ENCODE data around the gene ZMYND10. TPM values are rescaled to one million over a fixed set of nuclear protein-coding genes. Genes with fewer than 3 reads are reported as not detected.

ZMYND10 gene
- total RNA-seq, 1 donor, result 2.9 TPM

GRCh38 chr3:50298836-50299637, 46.5 kb downstream of the ZMYND10 start, which contains the start of the genes HYAL3 and NAA80:
TSS of gene HYAL3 (minus strand) at chr3:50299405. CDS start at chr3:50295602, 3,803 bp downstream.
TSS of gene NAA80 (minus strand) at chr3:50299405. CDS start at chr3:50297463, 1,942 bp downstream.
- TF ChIP-seq, protein P1, sequence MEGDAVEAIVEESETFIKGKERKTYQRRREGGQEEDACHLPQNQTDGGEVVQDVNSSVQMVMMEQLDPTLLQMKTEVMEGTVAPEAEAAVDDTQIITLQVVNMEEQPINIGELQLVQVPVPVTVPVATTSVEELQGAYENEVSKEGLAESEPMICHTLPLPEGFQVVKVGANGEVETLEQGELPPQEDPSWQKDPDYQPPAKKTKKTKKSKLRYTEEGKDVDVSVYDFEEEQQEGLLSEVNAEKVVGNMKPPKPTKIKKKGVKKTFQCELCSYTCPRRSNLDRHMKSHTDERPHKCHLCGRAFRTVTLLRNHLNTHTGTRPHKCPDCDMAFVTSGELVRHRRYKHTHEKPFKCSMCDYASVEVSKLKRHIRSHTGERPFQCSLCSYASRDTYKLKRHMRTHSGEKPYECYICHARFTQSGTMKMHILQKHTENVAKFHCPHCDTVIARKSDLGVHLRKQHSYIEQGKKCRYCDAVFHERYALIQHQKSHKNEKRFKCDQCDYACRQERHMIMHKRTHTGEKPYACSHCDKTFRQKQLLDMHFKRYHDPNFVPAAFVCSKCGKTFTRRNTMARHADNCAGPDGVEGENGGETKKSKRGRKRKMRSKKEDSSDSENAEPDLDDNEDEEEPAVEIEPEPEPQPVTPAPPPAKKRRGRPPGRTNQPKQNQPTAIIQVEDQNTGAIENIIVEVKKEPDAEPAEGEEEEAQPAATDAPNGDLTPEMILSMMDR (IDR thresholded peaks at IDR 0.05; ENCODE audit: extremely low read depth, low read depth, low read length), result no peak
- H3K4me1 ChIP-seq (ENCODE audit: insufficient read depth, low read length), result peaks cover 21% of the 10 kb centered on the region
- H3K79me2 ChIP-seq (ENCODE audit: insufficient read depth, low read length), result peaks cover 12% of the 10 kb centered on the region
- H3K9me3 ChIP-seq (ENCODE audit: low read depth, low read length), result no peaks in the 10 kb centered on the region
- no peaks in the 10 kb centered on the region for H3K27me3 ChIP-seq (ENCODE audit: insufficient read depth, low read length)
- no peaks in the 10 kb centered on the region for H3K36me3 ChIP-seq (ENCODE audit: insufficient read depth, low read length)
- peak within 1 kb of the TSS; percentile 86 for H3K4me2 ChIP-seq (ENCODE audit: insufficient read depth, low read length)
- peak within 1 kb of the TSS; percentile 85 for H3K27ac ChIP-seq (ENCODE audit: low read depth, low read length)
- peak; percentile 100 for DNase-seq (ENCODE audit: insufficient read length, low spot score, missing footprints)
- H4K20me1 ChIP-seq (ENCODE audit: insufficient read depth, low read length), result no peaks in the 10 kb centered on the region
- peak within 1 kb of the TSS; percentile 98 for H2AFZ ChIP-seq (ENCODE audit: low read length)
- peak within 1 kb of the TSS; percentile 78 for H3K4me3 ChIP-seq (ENCODE audit: insufficient read depth, low read length)

- H4K20me1 ChIP-seq (ENCODE audit: insufficient read depth, low read length), result no peaks in the 10 kb centered on the region
- H2AFZ ChIP-seq (ENCODE audit: low read length), result no peak overlapping the region
- TF ChIP-seq, protein P1 (IDR thresholded peaks at IDR 0.05; ENCODE audit: extremely low read depth, low read depth, low read length), result peak; percentile 32
- peak overlapping the region; percentile 86 for H3K4me2 ChIP-seq (ENCODE audit: insufficient read depth, low read length)
- no peaks in the 10 kb centered on the region for H3K9me3 ChIP-seq (ENCODE audit: low read depth, low read length)
- peaks cover 21% of the 10 kb centered on the region for H3K4me1 ChIP-seq (ENCODE audit: insufficient read depth, low read length)
- DNase-seq (ENCODE audit: insufficient read length, low spot score, missing footprints), result peak; percentile 92
- no peaks in the 10 kb centered on the region for H3K36me3 ChIP-seq (ENCODE audit: insufficient read depth, low read length)
- peak overlapping the region; percentile 78 for H3K4me3 ChIP-seq (ENCODE audit: insufficient read depth, low read length)
- no peaks in the 10 kb centered on the region for H3K27me3 ChIP-seq (ENCODE audit: insufficient read depth, low read length)
- H3K27ac ChIP-seq (ENCODE audit: low read depth, low read length), result peak overlapping the region; percentile 54
- H3K79me2 ChIP-seq (ENCODE audit: insufficient read depth, low read length), result peaks cover 12% of the 10 kb centered on the region
Measured at GRCh38 chr3:50297896-50298725, 47.4 kb downstream of the ZMYND10 start.

DNA sequence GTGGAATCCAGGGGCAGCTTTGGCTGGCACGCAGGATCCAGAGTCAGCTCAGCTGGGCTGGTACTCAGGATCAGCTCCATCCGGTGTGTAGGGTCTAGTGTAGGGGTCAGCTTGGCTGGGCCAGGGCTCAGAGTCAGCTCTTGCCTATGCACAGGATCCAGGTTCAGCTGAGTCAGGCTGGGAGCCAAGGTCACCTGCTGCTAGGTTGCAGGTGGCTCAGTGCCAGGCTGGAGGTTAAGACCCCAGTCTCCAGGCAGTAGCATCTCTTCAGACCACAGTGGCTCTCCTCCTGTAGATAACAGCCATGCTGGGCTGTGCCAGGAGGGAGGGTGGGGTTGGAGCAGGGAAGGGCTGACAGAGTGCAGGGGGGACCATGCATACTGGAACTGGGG, 48.2 kb downstream of the ZMYND10 start:
- no peak overlapping the region for H3K4me3 ChIP-seq (ENCODE audit: insufficient read depth, low read length)
- H3K9me3 ChIP-seq (ENCODE audit: low read depth, low read length), result no peaks in the 10 kb centered on the region
- DNase-seq (ENCODE audit: insufficient read length, low spot score, missing footprints), result no peak
- H3K79me2 ChIP-seq (ENCODE audit: insufficient read depth, low read length), result peaks cover 12% of the 10 kb centered on the region
- TF ChIP-seq, protein P1 (IDR thresholded peaks at IDR 0.05; ENCODE audit: extremely low read depth, low read depth, low read length), result no peak
- no peak overlapping the region for H3K4me2 ChIP-seq (ENCODE audit: insufficient read depth, low read length)
- H3K36me3 ChIP-seq (ENCODE audit: insufficient read depth, low read length), result no peaks in the 10 kb centered on the region
- no peaks in the 10 kb centered on the region for H3K27me3 ChIP-seq (ENCODE audit: insufficient read depth, low read length)
- H3K4me1 ChIP-seq (ENCODE audit: insufficient read depth, low read length), result peaks cover 26% of the 10 kb centered on the region
- no peak overlapping the region for H2AFZ ChIP-seq (ENCODE audit: low read length)
- no peak overlapping the region for H3K27ac ChIP-seq (ENCODE audit: low read depth, low read length)
- H4K20me1 ChIP-seq (ENCODE audit: insufficient read depth, low read length), result no peaks in the 10 kb centered on the region
